K562 (cell line): ENCODE results near the gene RHOV. TPM values are rescaled to one million over a fixed set of nuclear protein-coding genes. Genes with fewer than 3 reads are reported as not detected.

Experiments used
- ARID4B ChIP-seq: sonication (generic); formaldehyde crosslinking; IDR thresholded peaks from 2 replicates; pipeline ENCODE4 v1.8.0; 2022; ENCODE audit warnings: mild to moderate bottlenecking, missing genetic modification reagents
- BCLAF1 ChIP-seq, 2 experiments: fragments of 450-650 bp in 1 of 2; IDR thresholded peaks; 2 replicates each; pipeline ENCODE4 v1.6.1; 2011 to 2017; ENCODE audit warnings: low read depth in 2 of 2, antibody characterized with exemption in 1 of 2, borderline replicate concordance in 1 of 2, low read length in 1 of 2, mild to moderate bottlenecking in 1 of 2, mixed read lengths in 1 of 2; ENCODE audit not compliant: control insufficient read depth in 1 of 2
- DMBX1 ChIP-seq: fragments of 250-450 bp; sonication (Bioruptor Pico); IDR thresholded peaks from 2 replicates; pipeline ENCODE4 v1.8.0; 2022; ENCODE audit warnings: inconsistent platforms, mild to moderate bottlenecking, moderate library complexity, borderline replicate concordance
- E2F1 ChIP-seq: sonication (generic); formaldehyde crosslinking; IDR thresholded peaks from 2 replicates; pipeline ENCODE4 v1.8.1; 2023; ENCODE audit warnings: mild to moderate bottlenecking, missing genetic modification reagents, moderate library complexity
- FOXJ2 ChIP-seq: fragments of 200-800 bp; sonication (Bioruptor generic); IDR thresholded peaks from 2 replicates; pipeline ENCODE4 v1.6.1; 2016; ENCODE audit warnings: missing genetic modification characterization, missing compliant biosample characterization
- FOXP1 ChIP-seq: sonication (generic); formaldehyde crosslinking; IDR thresholded peaks from 2 replicates; pipeline ENCODE4 v1.8.0; 2022; ENCODE audit warnings: mild to moderate bottlenecking, missing genetic modification reagents
- GABPB1 ChIP-seq: sonication (generic); formaldehyde crosslinking; IDR thresholded peaks from 2 replicates; pipeline ENCODE4 v1.8.0; 2022; ENCODE audit warnings: mild to moderate bottlenecking, missing genetic modification reagents
- HEY1 ChIP-seq: fragments of 250-450 bp; sonication (Bioruptor Pico); IDR thresholded peaks from 2 replicates; pipeline ENCODE4 v1.5.0; 2020; ENCODE audit warnings: mild to moderate bottlenecking, moderate library complexity, borderline replicate concordance
- IRF9 ChIP-seq: fragments of 450-650 bp; IDR thresholded peaks from 2 replicates; pipeline ENCODE4 v1.6.1; 2016; ENCODE audit warnings: missing biosample characterization, missing genetic modification characterization
- PATZ1 ChIP-seq: fragments of 250-450 bp; sonication (Bioruptor Pico); IDR thresholded peaks from 2 replicates; pipeline ENCODE4 v1.5.0; 2020; ENCODE audit warnings: mild to moderate bottlenecking, borderline replicate concordance
- PML ChIP-seq: IDR thresholded peaks from 2 replicates; pipeline ENCODE4 v1.6.1; 2012; ENCODE audit warnings: low read length, inconsistent platforms
- RB1 ChIP-seq: fragments of 450-650 bp; IDR thresholded peaks from 2 replicates; pipeline ENCODE4 v1.6.1; 2017; ENCODE audit warnings: low read depth, mild to moderate bottlenecking
- ZNF76 ChIP-seq: fragments of 250-450 bp; sonication (Bioruptor Pico); IDR thresholded peaks from 2 replicates; pipeline ENCODE4 v1.4.0; 2020; ENCODE audit warnings: mild to moderate bottlenecking, moderate library complexity, borderline replicate concordance
- polyA plus RNA-seq, 8 experiments: library from polyadenylated mRNA; depleted of rRNA in 4 of 8; stranded (reverse) in 5 of 8; unstranded in 3 of 8; fragments of >200 nt; fragmentation: Nextera tagmentation in 2 of 8; fragmentation: Illumina TruSeq in 1 of 8; extraction: Ambion mirVana in 2 of 8; extraction: Trizol in 1 of 8; gene quantifications; 2 replicates each; pipeline versions ENCODE4 v1.2.1 to v1.2.3, GENCODE V29; 2011 to 2014; ENCODE audit warnings: inconsistent platforms in 1 of 8, missing spikeins in 1 of 8
- total RNA-seq, 7 experiments: library from RNA; depleted of rRNA in 6 of 7; stranded (reverse); fragments of >200 nt in 6 of 7; fragmentation: Illumina TruSeq in 2 of 7; extraction: Trizol in 2 of 7; gene quantifications; 2 replicates each; pipeline versions ENCODE4 v1.2.1 to v1.2.3, GENCODE V29; 2011 to 2021; ENCODE audit warnings: low replicate concordance in 1 of 7

RHOV gene
- total and polyA plus RNA-seq, 9 of the 15 experiments (the other 6 are each of a cell fraction or from before 2014, with no cell fraction given), result 0.08 to 2.0 (median 1.1) TPM

GRCh38 chr15:40843885-40844695 is 29.9 kb downstream of the RHOV start, which contains the start of gene SPINT1 (continued):
- TF ChIP-seq ZNF76 (CRISPR knock-in tag) (no peak), HEY1 (no peak), GABPB1 (CRISPR knock-in tag) (no peak), PATZ1 (no peak), FOXJ2 (tag) (no peak), ARID4B (CRISPR knock-in tag) (peak; percentile 70; the same call in 1 of the 2 replicates), PML (no peak), E2F1 (no peak), IRF9 (tag) (no peak), FOXP1 (no peak), DMBX1 (no peak), BCLAF1 (IDR thresholded peaks at IDR 0.05; ENCODE audit: borderline replicate concordance in 1 of 2, control insufficient read depth in 1 of 2, low read depth in 2 of 2, low read length in 1 of 2) (no peak), RB1 (peak; percentile 30; the same call in 1 of the 2 replicates)
